Right lung (tissue), 5 donors: ENCODE data around the gene SLC27A1. TPM values are rescaled to one million over a fixed set of nuclear protein-coding genes. Genes with fewer than 3 reads are reported as not detected.
"Not testable (repeated sequence)": the region's sequence is repeated elsewhere in the genome, so short reads cannot be mapped to it uniquely, and the experiment has no call there.

Source experiments
- DNase-seq, 2 donors: peaks; one replicate each; pipeline ENCODE4 v3.0.0-alpha.2; 2013
- polyA plus RNA-seq, 5 donors: library from polyadenylated mRNA; unstranded; fragments of 120-200 nt; gene quantifications; one replicate each; pipeline versions ENCODE4 v1.2.1 to v1.2.3, GENCODE V29; 2013; ENCODE audit warnings: inconsistent platforms in 1 of 5, low replicate concordance in 1 of 5; ENCODE audit not compliant: insufficient read length in 5 of 5, insufficient read depth in 1 of 5

SLC27A1 gene
- polyA plus RNA-seq, 5 donors, result 17.0 to 28.4 (median 25.1) TPM

GRCh38 chr19:17484520-17485185, 14.3 kb downstream of the SLC27A1 start:
- DNase-seq, result no peak

- no peak for DNase-seq
Observed at GRCh38 chr19:17486545-17487240, 16.4 kb downstream of the SLC27A1 start.

GRCh38 chr19:17487284-17488121, 17.2 kb downstream of the SLC27A1 start:
- DNase-seq, result no peak

- DNase-seq, result peak; percentile 45 to 61
Observed at GRCh38 chr19:17488593-17489391, 18.5 kb downstream of the SLC27A1 start.

- no peak for DNase-seq
Observed at GRCh38 chr19:17489392-17490030, 19.2 kb downstream of the SLC27A1 start.

GRCh38 chr19:17490411-17490810, 20.1 kb downstream of the SLC27A1 start:
- no peak for DNase-seq

GRCh38 chr19:17491287-17491686, 21.0 kb downstream of the SLC27A1 start:
- no peak for DNase-seq

- no peak for DNase-seq
Observed at GRCh38 chr19:17495639-17496296, 25.4 kb downstream of the SLC27A1 start.

GRCh38 chr19:17496337-17496997, 26.1 kb downstream of the SLC27A1 start:
- DNase-seq, result peak in 1 of 2 donors; percentile 38

GRCh38 chr19:17497149-17497798, 26.9 kb downstream of the SLC27A1 start:
- DNase-seq, result no peak

- not testable (repeated sequence) for DNase-seq
Observed at GRCh38 chr19:17499025-17499424, 28.7 kb downstream of the SLC27A1 start.

- DNase-seq, result peak; percentile 47 to 50
Observed at GRCh38 chr19:17499648-17500446, 29.5 kb downstream of the SLC27A1 start.

- no peak for DNase-seq
Observed at GRCh38 chr19:17500447-17501198, 30.3 kb downstream of the SLC27A1 start.

- DNase-seq, result no peak
Observed at GRCh38 chr19:17503240-17503639, 32.9 kb downstream of the SLC27A1 start.

GRCh38 chr19:17504030-17504429, 33.7 kb downstream of the SLC27A1 start:
- DNase-seq, result no peak

GRCh38 chr19:17504456-17504855, 34.1 kb downstream of the SLC27A1 start:
- DNase-seq, result no peak

- no peak for DNase-seq
Observed at GRCh38 chr19:17505223-17505622, 34.9 kb downstream of the SLC27A1 start.

GRCh38 chr19:17506745-17507144, 36.4 kb downstream of the SLC27A1 start:
- DNase-seq, result no peak
